Neuronal stem cell (in vitro differentiated cells): ENCODE data around the gene ST7L.

ENCODE experiments used
- DNase-seq: peaks from one replicate; pipeline ENCODE4 v3.0.0-alpha.2; 2013; ENCODE audit warnings: low spot score
- H2AFZ ChIP-seq: one replicate; pipeline ENCODE4 v1.6.1; 2013; ENCODE audit warnings: mild to moderate bottlenecking, low read length, inconsistent platforms
- H2AK5ac ChIP-seq: 2 replicates; pipeline ENCODE4 v1.6.1; 2013; ENCODE audit warnings: low read depth, mild to moderate bottlenecking, inconsistent platforms, low read length, moderate library complexity, mixed read lengths
- H2BK120ac ChIP-seq: 2 replicates; pipeline ENCODE4 v1.6.1; 2013; ENCODE audit warnings: low read depth, mild to moderate bottlenecking, inconsistent platforms, low read length, moderate library complexity, mixed read lengths
- H2BK12ac ChIP-seq: one replicate; pipeline ENCODE4 v1.6.1; 2013; ENCODE audit warnings: low read length, inconsistent platforms
- H2BK15ac ChIP-seq: 2 replicates; pipeline ENCODE4 v1.6.1; 2013; ENCODE audit warnings: mild to moderate bottlenecking, low read length, inconsistent platforms, mixed read lengths
- H2BK5ac ChIP-seq: one replicate; pipeline ENCODE4 v1.6.1; 2013; ENCODE audit warnings: inconsistent platforms, mild to moderate bottlenecking, low read length, moderate library complexity
- H3K14ac ChIP-seq: one replicate; pipeline ENCODE4 v1.6.1; 2013; ENCODE audit warnings: low read length, inconsistent platforms
- H3K18ac ChIP-seq: 2 replicates; pipeline ENCODE4 v1.6.1; 2013; ENCODE audit warnings: low read length, inconsistent platforms
- H3K23ac ChIP-seq: 2 replicates; pipeline ENCODE4 v1.6.1; 2013; ENCODE audit warnings: low read depth, mild to moderate bottlenecking, mixed read lengths, low read length, inconsistent platforms; ENCODE audit not compliant: poor library complexity
- H3K27ac ChIP-seq: replicated peaks from 3 replicates; pipeline ENCODE4 v1.5.1; 2013; ENCODE audit warnings: low read length, inconsistent platforms
- H3K27me3 ChIP-seq, 3 experiments: 2 replicates each; pipeline ENCODE4 v1.6.1; 2013; ENCODE audit warnings: low read length in 3 of 3, mild to moderate bottlenecking in 2 of 3, inconsistent platforms in 1 of 3, low read depth in 1 of 3, mixed read lengths in 1 of 3, moderate library complexity in 1 of 3; ENCODE audit not compliant: control insufficient read depth in 3 of 3, insufficient read depth in 3 of 3
- H3K36me3 ChIP-seq, 2 donors: replicated peaks in 1 of 2; 2 replicates each; pipeline ENCODE4 v1.6.1; 2013; ENCODE audit warnings: low read length in 2 of 2; ENCODE audit not compliant: control insufficient read depth in 2 of 2, insufficient read depth in 2 of 2
- H3K4ac ChIP-seq: 2 replicates; pipeline ENCODE4 v1.6.1; 2013; ENCODE audit warnings: inconsistent platforms, mild to moderate bottlenecking, low read length, moderate library complexity
- H3K4me1 ChIP-seq, 2 donors: 1 replicate in 1 of 2; 2 replicates in 1 of 2; pipeline ENCODE4 v1.6.1; 2013; ENCODE audit warnings: low read length in 2 of 2, low read depth in 1 of 2; ENCODE audit not compliant: control insufficient read depth in 2 of 2, insufficient read depth in 1 of 2
- H3K4me2 ChIP-seq: one replicate; pipeline ENCODE4 v1.6.1; 2013; ENCODE audit warnings: mild to moderate bottlenecking, low read length, inconsistent platforms; ENCODE audit not compliant: insufficient read depth, poor library complexity, severe bottlenecking
- H3K4me3 ChIP-seq, 2 donors: 2 replicates each; pipeline ENCODE4 v1.5.1; 2013; ENCODE audit warnings: low read length in 2 of 2, mild to moderate bottlenecking in 2 of 2, inconsistent platforms in 1 of 2, moderate library complexity in 1 of 2
- H3K79me1 ChIP-seq: one replicate; pipeline ENCODE4 v1.6.1; 2013; ENCODE audit warnings: low read depth, mild to moderate bottlenecking, inconsistent platforms, low read length, moderate library complexity
- H3K9ac ChIP-seq: one replicate; pipeline ENCODE4 v1.6.1; 2013; ENCODE audit warnings: mild to moderate bottlenecking, low read depth, low read length, inconsistent platforms; ENCODE audit not compliant: poor library complexity
- H3K9me3 ChIP-seq, 2 donors: replicated peaks in 1 of 2; 2 replicates each; pipeline versions ENCODE3 to v1.6.1; 2013; ENCODE audit warnings: low read length in 2 of 2, mild to moderate bottlenecking in 2 of 2, inconsistent platforms in 1 of 2, low read depth in 1 of 2, mixed read lengths in 1 of 2, moderate library complexity in 1 of 2; ENCODE audit not compliant: control insufficient read depth in 2 of 2, insufficient read depth in 1 of 2
- H4K8ac ChIP-seq: one replicate; pipeline ENCODE4 v1.6.1; 2013; ENCODE audit warnings: low read depth, mild to moderate bottlenecking, inconsistent platforms, low read length, moderate library complexity
- H4K91ac ChIP-seq: one replicate; pipeline ENCODE4 v1.6.1; 2013; ENCODE audit warnings: low read length, low read depth, mild to moderate bottlenecking, inconsistent platforms; ENCODE audit not compliant: poor library complexity
- WGBS, 2 donors: extraction: QIAGEN DNeasy Blood & Tissue Kit; methylation state at CpG; one replicate each; pipeline ENCODE4 v1.1.7; 2013; ENCODE audit warnings: missing lambda C conversion rate in 2 of 2, mixed read lengths in 1 of 2; ENCODE audit not compliant: insufficient read length in 2 of 2, insufficient replicate concordance in 1 of 2; ENCODE audit errors: extremely low coverage in 2 of 2; 5-methylcytosine and 5-hydroxymethylcytosine counted together

Gene ST7L

DNA sequence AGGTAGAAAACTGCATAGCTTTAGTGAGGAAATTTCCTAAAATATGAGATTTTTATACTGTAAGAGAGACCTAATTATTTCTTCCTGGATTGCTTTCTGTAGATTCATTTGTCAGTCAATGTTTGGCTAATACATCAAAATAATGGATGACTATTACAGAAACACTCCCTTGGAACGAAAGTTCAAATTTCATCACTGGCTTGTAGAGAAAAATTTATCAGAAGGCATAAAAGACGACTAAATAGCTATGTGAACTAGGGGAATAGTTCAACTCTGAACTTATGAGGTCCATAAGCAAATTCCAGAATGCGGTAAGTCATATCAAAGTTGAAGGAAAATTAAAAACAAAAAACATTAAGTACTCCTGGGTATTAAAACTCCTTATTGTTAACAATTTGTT, 74.2 kb downstream of the ST7L start:
- no peak overlapping the region for H2BK15ac ChIP-seq
- H2BK120ac ChIP-seq, result no peak overlapping the region
- peaks cover 0 to 73% of the 10 kb centered on the region in 2 donors for H3K36me3 ChIP-seq
- no peak overlapping the region for H3K18ac ChIP-seq
- H3K9me3 ChIP-seq, result no peaks in the 10 kb centered on the region
- no peak overlapping the region for H3K4ac ChIP-seq
- H2BK5ac ChIP-seq, result no peak overlapping the region
- H2AK5ac ChIP-seq, result no peak overlapping the region
- H2AFZ ChIP-seq, result no peak overlapping the region
- H3K14ac ChIP-seq, result no peak overlapping the region
- no peaks in the 10 kb centered on the region for H3K79me1 ChIP-seq
- H3K4me1 ChIP-seq, result no peaks in the 10 kb centered on the region
- no peak overlapping the region for H3K23ac ChIP-seq
- H3K27ac ChIP-seq, result no peak overlapping the region
- no CpG with 5 or more reads among the region's 3 CpGs for WGBS, 2 donors
- H3K4me2 ChIP-seq, result no peak overlapping the region
- H4K91ac ChIP-seq, result no peak overlapping the region
- H3K4me3 ChIP-seq, result no peak overlapping the region
- no peaks in the 10 kb centered on the region for H3K27me3 ChIP-seq
- no peak overlapping the region for H2BK12ac ChIP-seq
- H3K9ac ChIP-seq, result no peak overlapping the region
- DNase-seq, result no peak
- no peak overlapping the region for H4K8ac ChIP-seq

DNA sequence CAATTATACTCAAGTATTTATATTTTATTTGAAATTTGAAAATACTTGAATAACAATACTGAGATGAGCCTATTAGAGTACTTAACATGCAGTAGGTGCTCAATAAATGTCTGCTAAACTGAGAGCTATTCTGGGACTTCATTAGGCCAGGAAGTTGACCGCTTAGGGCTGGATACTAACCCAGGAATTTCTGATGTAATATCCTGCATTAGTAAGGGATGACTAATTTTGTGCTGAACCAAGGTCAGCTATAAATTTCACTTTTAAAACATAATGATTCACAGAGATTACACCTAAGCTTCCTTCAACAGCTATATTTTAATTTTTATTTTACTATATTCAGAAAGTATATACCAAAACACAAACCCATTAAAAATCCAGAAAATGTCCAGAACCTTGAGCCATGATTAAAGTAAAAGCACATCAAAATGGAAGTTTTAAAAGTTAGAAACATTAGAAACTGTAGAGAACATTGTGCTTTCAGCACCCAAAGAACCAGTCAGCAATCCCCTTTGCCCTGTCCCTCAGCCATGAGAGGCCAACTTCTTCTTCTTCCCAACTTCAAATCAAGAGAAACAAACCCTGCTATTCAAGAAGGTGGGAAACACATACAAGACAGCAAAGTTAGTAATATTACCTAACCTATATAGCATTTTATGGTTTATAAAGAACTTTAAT, 74.8 kb downstream of the ST7L start:
- Histone ChIP-seq H3K18ac (no peak overlapping the region), H3K23ac (no peak overlapping the region), H3K79me1 (no peaks in the 10 kb centered on the region), H3K4me2 (no peak overlapping the region), H3K9me3 (no peaks in the 10 kb centered on the region), H4K91ac (no peak overlapping the region), H2BK12ac (no peak overlapping the region), H3K36me3 (peaks cover 0 to 76% of the 10 kb centered on the region in 2 donors), H2BK120ac (no peak overlapping the region), H2BK5ac (no peak overlapping the region), H4K8ac (no peak overlapping the region), H2AFZ (no peak overlapping the region), H3K4ac (no peak overlapping the region), H3K4me1 (no peaks in the 10 kb centered on the region), H3K27ac (no peak overlapping the region), H2AK5ac (no peak overlapping the region), H3K9ac (no peak overlapping the region), H3K27me3 (no peaks in the 10 kb centered on the region), H3K4me3 (no peak overlapping the region), H2BK15ac (no peak overlapping the region), H3K14ac (no peak overlapping the region)
- WGBS, 2 donors, result no CpG with 5 or more reads among the region's 1 CpG
- no peak for DNase-seq

DNA sequence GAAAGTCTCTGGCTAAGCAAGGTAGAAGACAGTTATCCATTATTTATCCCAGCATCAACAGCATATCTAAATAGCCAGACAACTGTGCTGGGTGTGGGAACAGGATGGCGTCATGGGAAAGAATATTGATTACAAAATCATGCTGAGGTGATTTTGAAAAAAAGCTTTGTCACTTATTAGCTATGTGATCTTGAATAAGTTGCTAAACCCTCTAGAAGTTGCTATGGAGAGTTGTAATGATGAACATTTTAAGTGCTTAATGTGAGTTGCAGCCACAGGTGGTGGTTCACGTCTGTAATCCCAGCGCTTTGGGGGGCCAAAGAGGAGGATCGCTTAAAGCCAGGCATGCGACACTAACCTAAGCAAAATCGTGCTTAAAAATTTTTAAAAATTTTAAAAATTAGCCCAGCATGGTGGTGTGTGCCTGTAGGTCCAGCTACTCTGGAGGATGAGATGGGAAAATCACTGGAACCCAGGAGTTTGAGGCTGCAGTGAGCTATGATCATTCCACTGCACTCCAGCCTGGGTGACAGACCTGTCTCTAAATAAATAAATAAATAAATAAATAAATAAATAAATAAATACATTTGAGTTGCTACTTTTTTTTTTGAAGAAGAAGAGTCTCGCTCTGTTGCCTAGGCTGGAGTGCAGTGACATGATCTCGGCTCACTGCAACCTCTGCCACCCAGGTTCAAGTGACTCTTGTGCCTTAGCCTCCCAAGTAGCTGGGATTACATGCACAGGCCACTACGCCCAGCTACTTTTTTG, 76.6 kb downstream of the ST7L start:
- no peak overlapping the region for H3K4ac ChIP-seq
- no peaks in the 10 kb centered on the region for H3K79me1 ChIP-seq
- no CpG with 5 or more reads among the region's 9 CpGs for WGBS, 2 donors
- H2BK15ac ChIP-seq, result no peak overlapping the region
- no peak overlapping the region for H2AFZ ChIP-seq
- H3K23ac ChIP-seq, result no peak overlapping the region
- no peak overlapping the region for H2BK5ac ChIP-seq
- H3K9ac ChIP-seq, result no peak overlapping the region
- H2AK5ac ChIP-seq, result no peak overlapping the region
- no peak overlapping the region for H3K14ac ChIP-seq
- H4K8ac ChIP-seq, result no peak overlapping the region
- no peak overlapping the region for H2BK120ac ChIP-seq
- H3K27ac ChIP-seq, result no peak overlapping the region
- peaks cover 0 to 78% of the 10 kb centered on the region in 2 donors for H3K36me3 ChIP-seq
- no peak overlapping the region for H3K4me3 ChIP-seq
- no peak overlapping the region for H2BK12ac ChIP-seq
- no peak overlapping the region for H4K91ac ChIP-seq
- no peaks in the 10 kb centered on the region for H3K27me3 ChIP-seq
- no peak for DNase-seq
- H3K4me1 ChIP-seq, result no peaks in the 10 kb centered on the region
- no peak overlapping the region for H3K18ac ChIP-seq
- no peaks in the 10 kb centered on the region for H3K9me3 ChIP-seq
- H3K4me2 ChIP-seq, result no peak overlapping the region

DNA sequence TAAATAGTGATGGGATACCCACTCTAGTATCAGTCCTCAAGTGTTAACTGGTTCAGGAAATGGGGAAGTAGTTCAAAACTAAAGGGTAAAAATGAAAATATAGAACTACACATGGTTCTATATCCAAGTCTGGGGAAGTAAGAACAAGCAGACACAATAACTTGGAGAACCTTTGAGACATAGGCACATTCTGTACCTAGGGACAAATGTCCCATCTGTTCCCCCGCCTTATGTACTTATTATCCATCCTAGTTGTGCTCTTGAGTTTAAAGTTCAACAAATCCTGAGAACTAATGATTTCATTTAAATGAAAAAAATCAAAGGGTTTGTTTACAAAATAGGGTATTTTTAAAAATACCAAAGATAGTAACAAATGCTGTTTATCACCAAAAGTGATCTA, 77.6 kb downstream of the ST7L start:
- H3K4me2 ChIP-seq, result no peak overlapping the region
- no peak overlapping the region for H3K9ac ChIP-seq
- no peak overlapping the region for H3K4ac ChIP-seq
- no peak overlapping the region for H3K14ac ChIP-seq
- no peak overlapping the region for H2BK15ac ChIP-seq
- H4K8ac ChIP-seq, result no peak overlapping the region
- H3K9me3 ChIP-seq, result no peaks in the 10 kb centered on the region
- H3K27me3 ChIP-seq, result no peaks in the 10 kb centered on the region
- no peak overlapping the region for H2AK5ac ChIP-seq
- H3K27ac ChIP-seq, result no peak overlapping the region
- H3K23ac ChIP-seq, result no peak overlapping the region
- H4K91ac ChIP-seq, result no peak overlapping the region
- no peak overlapping the region for H3K4me3 ChIP-seq
- no peak overlapping the region for H2BK12ac ChIP-seq
- no CpG with 5 or more reads among the region's 1 CpG for WGBS, 2 donors
- H2BK120ac ChIP-seq, result no peak overlapping the region
- no peak overlapping the region for H2BK5ac ChIP-seq
- DNase-seq, result no peak
- no peaks in the 10 kb centered on the region for H3K79me1 ChIP-seq
- H2AFZ ChIP-seq, result no peak overlapping the region
- H3K18ac ChIP-seq, result no peak overlapping the region
- peaks cover 0 to 81% of the 10 kb centered on the region in 2 donors for H3K36me3 ChIP-seq
- H3K4me1 ChIP-seq, result no peaks in the 10 kb centered on the region
